Loucy (cell line): ENCODE measurements around the gene ZBTB20.

Source experiments
- H2AFZ ChIP-seq: fragments of 200-600 bp; sonication (generic); 2 replicates; pipeline ENCODE4 v1.6.0; 2016; ENCODE audit warnings: antibody characterized with exemption, mild to moderate bottlenecking, low read length, moderate library complexity
- H3F3A ChIP-seq: fragments of 200-600 bp; 2 replicates; pipeline ENCODE4 v1.6.0; 2016; ENCODE audit warnings: antibody characterized with exemption, low read depth, mild to moderate bottlenecking
- H3K27me3 ChIP-seq: fragments of 200-600 bp; sonication (generic); 2 replicates; pipeline ENCODE4 v1.6.1; 2014; ENCODE audit warnings: low read length, mild to moderate bottlenecking; ENCODE audit not compliant: insufficient read depth, poor library complexity, severe bottlenecking
- H3K36me3 ChIP-seq: fragments of 200-600 bp; sonication (generic); 2 replicates; pipeline ENCODE4 v1.6.1; 2016; ENCODE audit warnings: low read length; ENCODE audit not compliant: insufficient read depth
- H3K4me1 ChIP-seq: fragments of 200-600 bp; sonication (generic); 2 replicates; pipeline ENCODE4 v1.5.1; 2014; ENCODE audit warnings: low read length, mild to moderate bottlenecking; ENCODE audit not compliant: insufficient read depth, poor library complexity, severe bottlenecking
- H3K4me2 ChIP-seq: fragments of 200-600 bp; sonication (generic); 2 replicates; pipeline ENCODE4 v1.6.0; 2014; ENCODE audit warnings: antibody characterized with exemption, low read length, low read depth, mild to moderate bottlenecking; ENCODE audit not compliant: poor library complexity, severe bottlenecking
- H3K4me3 ChIP-seq: fragments of 200-600 bp; sonication (generic); 2 replicates; pipeline ENCODE4 v1.5.1; 2014; ENCODE audit warnings: low read length, mild to moderate bottlenecking, mixed read lengths; ENCODE audit not compliant: poor library complexity, severe bottlenecking
- H3K79me2 ChIP-seq: fragments of 200-600 bp; sonication (generic); 2 replicates; pipeline ENCODE4 v1.6.1; 2014; ENCODE audit warnings: low read length; ENCODE audit not compliant: insufficient read depth
- H3K9ac ChIP-seq: fragments of 200-600 bp; sonication (generic); 2 replicates; pipeline ENCODE4 v1.6.0; 2014; ENCODE audit warnings: mild to moderate bottlenecking, low read depth, low read length, moderate library complexity; ENCODE audit not compliant: poor library complexity, severe bottlenecking
- H3K9me2 ChIP-seq: fragments of 200-600 bp; sonication (generic); replicated peaks from 2 replicates; pipeline ENCODE4 v1.6.1; 2016; ENCODE audit warnings: low read depth, low read length, mixed read lengths
- H3K9me3 ChIP-seq: fragments of 200-600 bp; sonication (generic); 2 replicates; pipeline ENCODE4 v1.6.1; 2014; ENCODE audit warnings: mild to moderate bottlenecking, antibody characterized with exemption, low read length, low read depth; ENCODE audit not compliant: insufficient read depth
- H4K20me1 ChIP-seq: fragments of 200-600 bp; sonication (generic); 2 replicates; pipeline ENCODE4 v1.6.0; 2014; ENCODE audit warnings: antibody characterized with exemption, low read length, mild to moderate bottlenecking; ENCODE audit not compliant: insufficient read depth, poor library complexity, severe bottlenecking
- EZH2phosphoT487 ChIP-seq: fragments of 200-600 bp; IDR thresholded peaks from 2 replicates; pipeline ENCODE4 v1.6.1; 2018; ENCODE audit warnings: antibody characterized with exemption, mild to moderate bottlenecking, moderate library complexity, borderline replicate concordance
- TF ChIP-seq, protein P1 (sequence below): fragments of 200-600 bp; sonication (generic); conservative IDR thresholded peaks from 2 replicates; pipeline ENCODE4 v1.5.1; 2014; ENCODE audit warnings: mild to moderate bottlenecking, antibody characterized with exemption, low read length

ZBTB20 gene

GRCh38 chr3:114903213-114903612, 243.9 kb downstream of the ZBTB20 start:
- H3F3A ChIP-seq: peaks cover 20% of the 10 kb centered on the region
- H3K36me3 ChIP-seq: no peaks in the 10 kb centered on the region; the same call in 1 of the 2 replicates
- H4K20me1 ChIP-seq: no peaks in the 10 kb centered on the region
- no peaks in the 10 kb centered on the region for H3K79me2 ChIP-seq
- H3K4me1 ChIP-seq: peaks cover 72% of the 10 kb centered on the region
- no peak overlapping the region for H2AFZ ChIP-seq
- H3K4me3 ChIP-seq: no peak overlapping the region
- no peaks in the 10 kb centered on the region for H3K27me3 ChIP-seq
- H3K4me2 ChIP-seq: peak overlapping the region; percentile 67
- H3K9me3 ChIP-seq: peaks cover under 1% of the 10 kb centered on the region; the same call in 1 of the 2 replicates
- TF ChIP-seq, protein P1, sequence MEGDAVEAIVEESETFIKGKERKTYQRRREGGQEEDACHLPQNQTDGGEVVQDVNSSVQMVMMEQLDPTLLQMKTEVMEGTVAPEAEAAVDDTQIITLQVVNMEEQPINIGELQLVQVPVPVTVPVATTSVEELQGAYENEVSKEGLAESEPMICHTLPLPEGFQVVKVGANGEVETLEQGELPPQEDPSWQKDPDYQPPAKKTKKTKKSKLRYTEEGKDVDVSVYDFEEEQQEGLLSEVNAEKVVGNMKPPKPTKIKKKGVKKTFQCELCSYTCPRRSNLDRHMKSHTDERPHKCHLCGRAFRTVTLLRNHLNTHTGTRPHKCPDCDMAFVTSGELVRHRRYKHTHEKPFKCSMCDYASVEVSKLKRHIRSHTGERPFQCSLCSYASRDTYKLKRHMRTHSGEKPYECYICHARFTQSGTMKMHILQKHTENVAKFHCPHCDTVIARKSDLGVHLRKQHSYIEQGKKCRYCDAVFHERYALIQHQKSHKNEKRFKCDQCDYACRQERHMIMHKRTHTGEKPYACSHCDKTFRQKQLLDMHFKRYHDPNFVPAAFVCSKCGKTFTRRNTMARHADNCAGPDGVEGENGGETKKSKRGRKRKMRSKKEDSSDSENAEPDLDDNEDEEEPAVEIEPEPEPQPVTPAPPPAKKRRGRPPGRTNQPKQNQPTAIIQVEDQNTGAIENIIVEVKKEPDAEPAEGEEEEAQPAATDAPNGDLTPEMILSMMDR: no peak
- no peak for TF ChIP-seq EZH2phosphoT487
- H3K9me2 ChIP-seq: no peaks in the 10 kb centered on the region
- H3K9ac ChIP-seq: peak overlapping the region; percentile 70

GRCh38 chr3:114902691-114903101, 244.4 kb downstream of the ZBTB20 start:
- TF ChIP-seq, protein P1: no peak
- TF ChIP-seq EZH2phosphoT487: no peak
- no peaks in the 10 kb centered on the region for H3K36me3 ChIP-seq
- H3K4me1 ChIP-seq: peaks cover 72% of the 10 kb centered on the region
- no peak overlapping the region for H3K4me3 ChIP-seq
- no peaks in the 10 kb centered on the region for H3K79me2 ChIP-seq
- H4K20me1 ChIP-seq: no peaks in the 10 kb centered on the region
- no peaks in the 10 kb centered on the region for H3K9me3 ChIP-seq
- H2AFZ ChIP-seq: no peak overlapping the region; the same call in 1 of the 2 replicates
- H3K9ac ChIP-seq: peak overlapping the region; percentile 70
- no peaks in the 10 kb centered on the region for H3K9me2 ChIP-seq
- H3F3A ChIP-seq: peaks cover 20% of the 10 kb centered on the region
- H3K4me2 ChIP-seq: peak overlapping the region; percentile 67
- H3K27me3 ChIP-seq: no peaks in the 10 kb centered on the region

GRCh38 chr3:114900908-114901307, 246.2 kb downstream of the ZBTB20 start:
- H3K36me3 ChIP-seq: no peaks in the 10 kb centered on the region
- H4K20me1 ChIP-seq: no peaks in the 10 kb centered on the region
- H3K4me2 ChIP-seq: peak overlapping the region; percentile 68
- no peak for TF ChIP-seq EZH2phosphoT487
- TF ChIP-seq, protein P1: no peak
- peak overlapping the region; percentile 38 for H3K4me3 ChIP-seq
- no peaks in the 10 kb centered on the region for H3K9me3 ChIP-seq
- no peaks in the 10 kb centered on the region for H3K9me2 ChIP-seq
- H2AFZ ChIP-seq: peak overlapping the region; percentile 56; the same call in 1 of the 2 replicates
- peaks cover 19% of the 10 kb centered on the region for H3F3A ChIP-seq
- H3K9ac ChIP-seq: peak overlapping the region; percentile 51
- no peaks in the 10 kb centered on the region for H3K79me2 ChIP-seq
- no peaks in the 10 kb centered on the region for H3K27me3 ChIP-seq
- H3K4me1 ChIP-seq: peaks cover 58% of the 10 kb centered on the region
